Osteoblast (primary cell): ENCODE results near the gene GRB10. TPM values are rescaled to one million over a fixed set of nuclear protein-coding genes. Genes with fewer than 3 reads are reported as not detected.
A peak's percentile ranks its signal among the peaks of the same experiment; 100 is the strongest.

ENCODE experiments used
- DNase-seq: peaks from one replicate; pipeline ENCODE4 v3.0.0; 2011; ENCODE audit warnings: low spot score, mixed read lengths; ENCODE audit not compliant: insufficient read length; ENCODE audit errors: missing footprints
- H2AFZ ChIP-seq: 2 replicates; pipeline ENCODE4 v1.6.0; 2011; ENCODE audit warnings: mild to moderate bottlenecking, low read length
- H3K27ac ChIP-seq: 2 replicates; pipeline ENCODE4 v1.5.1; 2011; ENCODE audit warnings: mild to moderate bottlenecking, low read depth, low read length, moderate library complexity
- H3K27me3 ChIP-seq: 2 replicates; pipeline ENCODE4 v1.6.0; 2012; ENCODE audit warnings: mild to moderate bottlenecking, control low read depth, inconsistent platforms, low read length, moderate library complexity; ENCODE audit not compliant: insufficient read depth
- H3K36me3 ChIP-seq: 2 replicates; pipeline ENCODE4 v1.5.1; 2011; ENCODE audit warnings: mild to moderate bottlenecking, low read length, control low read depth, moderate library complexity; ENCODE audit not compliant: insufficient read depth
- H3K4me1 ChIP-seq: 2 replicates; pipeline ENCODE4 v1.5.1; 2011; ENCODE audit warnings: mild to moderate bottlenecking, low read length, control low read depth, moderate library complexity; ENCODE audit not compliant: insufficient read depth
- H3K4me2 ChIP-seq: 2 replicates; pipeline ENCODE4 v1.6.0; 2011; ENCODE audit warnings: mild to moderate bottlenecking, low read length; ENCODE audit not compliant: insufficient read depth
- H3K4me3 ChIP-seq: fragments of 200-600 bp; sonication (generic); 3 replicates; pipeline ENCODE4 v1.5.1; 2012; ENCODE audit warnings: mild to moderate bottlenecking, low read length, inconsistent platforms; ENCODE audit not compliant: insufficient read depth
- H3K79me2 ChIP-seq: 2 replicates; pipeline ENCODE4 v1.6.0; 2012; ENCODE audit warnings: mild to moderate bottlenecking, low read length, control low read depth, inconsistent platforms; ENCODE audit not compliant: insufficient read depth
- H3K9me3 ChIP-seq: 2 replicates; pipeline ENCODE4 v1.5.1; 2011; ENCODE audit warnings: low read depth, low read length, control low read depth
- H4K20me1 ChIP-seq: 2 replicates; pipeline ENCODE4 v1.6.0; 2012; ENCODE audit warnings: mild to moderate bottlenecking, low read length, control low read depth; ENCODE audit not compliant: insufficient read depth
- total RNA-seq: library from RNA; depleted of rRNA; stranded (reverse); fragments of >200 nt; gene quantifications from 2 replicates; pipeline ENCODE4 v1.2.3, GENCODE V29; 2012
- TF ChIP-seq, protein P1 (sequence below): IDR thresholded peaks from 2 replicates; pipeline ENCODE4 v1.5.1; 2011; ENCODE audit warnings: mild to moderate bottlenecking, low read depth, low read length, moderate library complexity; ENCODE audit errors: extremely low read depth

The GRB10 gene
- total RNA-seq, 1 donor, result 62.6 TPM

DNA sequence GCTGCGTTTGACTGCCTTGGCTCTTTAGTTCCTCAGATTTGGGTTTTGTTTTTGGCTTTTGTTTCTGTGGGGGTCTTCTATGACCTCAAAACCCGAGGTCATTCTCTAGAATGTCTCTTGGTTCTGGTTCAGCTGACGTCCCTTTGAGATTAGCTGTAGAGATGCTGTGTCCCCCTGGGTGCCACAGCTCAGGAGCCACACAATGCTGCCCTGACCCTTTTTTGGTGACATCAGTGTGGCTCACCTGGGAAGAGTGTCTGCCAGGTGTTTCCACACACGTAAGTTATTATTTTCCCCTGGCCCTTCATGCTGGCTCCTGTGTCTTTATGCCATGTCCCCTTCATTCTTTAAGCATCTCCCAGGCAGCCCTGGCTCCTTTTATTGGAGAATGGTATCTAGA is 127.7 kb downstream of the GRB10 start:
- H4K20me1 ChIP-seq, result peaks cover 49% of the 10 kb centered on the region
- H3K4me2 ChIP-seq, result no peak overlapping the region
- no peak overlapping the region for H2AFZ ChIP-seq
- H3K36me3 ChIP-seq, result no peaks in the 10 kb centered on the region
- DNase-seq, result peak; percentile 51
- TF ChIP-seq, protein P1, sequence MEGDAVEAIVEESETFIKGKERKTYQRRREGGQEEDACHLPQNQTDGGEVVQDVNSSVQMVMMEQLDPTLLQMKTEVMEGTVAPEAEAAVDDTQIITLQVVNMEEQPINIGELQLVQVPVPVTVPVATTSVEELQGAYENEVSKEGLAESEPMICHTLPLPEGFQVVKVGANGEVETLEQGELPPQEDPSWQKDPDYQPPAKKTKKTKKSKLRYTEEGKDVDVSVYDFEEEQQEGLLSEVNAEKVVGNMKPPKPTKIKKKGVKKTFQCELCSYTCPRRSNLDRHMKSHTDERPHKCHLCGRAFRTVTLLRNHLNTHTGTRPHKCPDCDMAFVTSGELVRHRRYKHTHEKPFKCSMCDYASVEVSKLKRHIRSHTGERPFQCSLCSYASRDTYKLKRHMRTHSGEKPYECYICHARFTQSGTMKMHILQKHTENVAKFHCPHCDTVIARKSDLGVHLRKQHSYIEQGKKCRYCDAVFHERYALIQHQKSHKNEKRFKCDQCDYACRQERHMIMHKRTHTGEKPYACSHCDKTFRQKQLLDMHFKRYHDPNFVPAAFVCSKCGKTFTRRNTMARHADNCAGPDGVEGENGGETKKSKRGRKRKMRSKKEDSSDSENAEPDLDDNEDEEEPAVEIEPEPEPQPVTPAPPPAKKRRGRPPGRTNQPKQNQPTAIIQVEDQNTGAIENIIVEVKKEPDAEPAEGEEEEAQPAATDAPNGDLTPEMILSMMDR, result no peak
- H3K4me1 ChIP-seq, result peaks cover 32% of the 10 kb centered on the region
- H3K27ac ChIP-seq, result no peak overlapping the region
- no peaks in the 10 kb centered on the region for H3K27me3 ChIP-seq
- peaks cover 10% of the 10 kb centered on the region for H3K79me2 ChIP-seq
- H3K9me3 ChIP-seq, result no peaks in the 10 kb centered on the region
- H3K4me3 ChIP-seq, result no peak overlapping the region

DNA sequence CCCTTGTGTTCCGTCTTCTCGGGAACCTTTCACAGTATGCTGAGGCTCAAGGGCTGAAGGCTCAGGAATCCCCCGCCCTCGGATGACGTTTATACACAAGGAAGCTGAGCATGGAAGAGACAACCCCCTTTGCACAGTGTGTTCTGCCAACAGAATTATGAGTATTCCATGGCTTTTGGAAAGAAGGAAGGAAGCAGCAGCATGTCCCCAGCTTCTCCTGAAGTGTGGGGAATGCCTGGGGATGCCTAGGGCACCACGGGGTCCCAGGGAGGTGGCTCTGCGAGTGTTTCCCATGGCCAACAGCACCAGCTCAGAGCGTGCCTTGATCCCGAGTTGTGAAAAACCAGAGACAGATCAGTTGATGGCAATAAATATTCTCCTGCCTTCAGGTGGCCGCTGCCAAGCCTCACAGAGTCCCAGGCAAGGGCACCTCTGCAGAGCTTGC is 128.7 kb downstream of the GRB10 start:
- H3K36me3 ChIP-seq, result peaks cover 7% of the 10 kb centered on the region
- TF ChIP-seq, protein P1, result no peak
- H3K27ac ChIP-seq, result no peak overlapping the region
- H3K4me2 ChIP-seq, result peak overlapping the region; percentile 28
- H4K20me1 ChIP-seq, result peaks cover 48% of the 10 kb centered on the region
- peaks cover 10% of the 10 kb centered on the region for H3K79me2 ChIP-seq
- no peaks in the 10 kb centered on the region for H3K27me3 ChIP-seq
- peak overlapping the region; percentile 23 for H2AFZ ChIP-seq
- peak; percentile 71 for DNase-seq
- no peaks in the 10 kb centered on the region for H3K9me3 ChIP-seq
- H3K4me1 ChIP-seq, result peaks cover 32% of the 10 kb centered on the region
- H3K4me3 ChIP-seq, result no peak overlapping the region

DNA sequence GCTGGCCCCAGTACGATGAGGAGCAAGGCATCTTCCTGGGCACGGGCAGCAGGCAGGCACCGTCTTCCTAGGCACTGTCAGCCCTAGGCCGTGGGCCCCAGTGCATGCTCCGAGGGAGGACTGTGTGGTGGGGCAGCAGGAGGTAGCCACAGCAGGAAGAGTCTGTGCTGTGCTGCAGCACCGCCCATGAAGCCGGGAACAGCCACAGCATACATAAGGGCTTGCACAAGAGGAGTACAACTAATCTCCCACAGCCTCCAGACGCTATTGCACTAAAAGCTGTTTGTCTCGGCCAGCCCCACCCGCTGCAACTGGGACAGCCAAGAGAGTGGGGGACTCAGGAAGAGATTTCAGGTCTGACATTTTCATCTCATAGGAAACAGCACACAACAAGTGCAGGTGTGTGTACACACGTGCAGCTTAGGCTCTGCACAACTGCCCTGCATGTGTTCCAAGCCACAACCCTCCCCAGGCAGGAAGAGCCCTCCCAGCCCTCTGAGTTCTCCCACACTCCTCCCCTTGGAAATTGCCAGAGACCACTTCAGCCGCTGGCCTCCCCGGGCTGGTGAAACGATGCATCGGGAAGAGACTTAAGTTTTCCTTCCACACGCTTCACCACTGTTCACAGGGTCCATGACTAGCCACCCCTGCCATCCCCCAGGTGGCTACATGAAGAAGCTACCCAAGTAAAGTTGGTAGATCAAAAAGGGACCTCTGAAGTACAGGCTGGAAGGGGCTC is 129.4 kb downstream of the GRB10 start:
- Histone ChIP-seq H3K27ac (peak overlapping the region; percentile 9), H3K4me3 (peak overlapping the region; percentile 23), H3K79me2 (peaks cover 10% of the 10 kb centered on the region), H3K4me1 (peaks cover 32% of the 10 kb centered on the region), H2AFZ (peak overlapping the region; percentile 23), H3K36me3 (peaks cover 10% of the 10 kb centered on the region), H3K27me3 (no peaks in the 10 kb centered on the region), H3K9me3 (no peaks in the 10 kb centered on the region), H3K4me2 (peak overlapping the region; percentile 28), H4K20me1 (peaks cover 50% of the 10 kb centered on the region)
- TF ChIP-seq, protein P1, result no peak
- peak; percentile 80 for DNase-seq

DNA sequence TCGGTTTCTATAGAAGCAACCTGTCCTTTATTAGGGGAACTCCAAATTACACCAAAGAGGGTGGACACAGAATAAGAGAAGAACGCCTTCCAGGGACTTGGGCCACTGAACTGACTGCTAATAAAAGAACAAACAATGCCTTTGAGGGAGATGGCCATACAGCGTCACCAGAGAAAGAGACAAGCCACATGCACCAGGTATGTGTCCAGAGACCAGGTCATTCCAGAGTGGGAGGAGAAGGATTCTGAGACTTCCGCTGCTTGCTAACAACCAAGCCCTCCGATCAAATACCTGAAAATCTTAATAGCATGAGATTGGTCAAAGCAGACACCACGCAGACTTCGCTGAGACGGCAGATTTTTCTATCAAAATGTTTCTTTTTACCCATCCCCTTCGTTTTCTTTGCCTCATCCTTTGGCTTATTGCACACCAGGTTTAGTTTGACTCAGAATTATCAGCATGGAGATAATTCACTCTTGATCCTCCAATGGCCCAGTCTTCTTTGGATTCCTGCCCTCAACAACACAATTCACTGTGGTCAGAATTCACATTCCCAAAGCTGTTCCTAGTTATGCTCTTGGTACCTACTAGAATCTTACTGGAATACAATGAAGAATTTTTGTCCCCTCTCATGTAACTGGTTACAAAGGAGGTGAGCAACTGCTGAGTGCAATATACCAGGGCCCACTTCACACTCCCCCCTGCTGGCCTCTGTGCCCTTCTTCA is 130.1 kb downstream of the GRB10 start:
- H2AFZ ChIP-seq, result no peak overlapping the region
- H3K4me3 ChIP-seq, result no peak overlapping the region
- peaks cover 26% of the 10 kb centered on the region for H3K4me1 ChIP-seq
- peaks cover 10% of the 10 kb centered on the region for H3K36me3 ChIP-seq
- no peaks in the 10 kb centered on the region for H3K27me3 ChIP-seq
- peaks cover 10% of the 10 kb centered on the region for H3K79me2 ChIP-seq
- no peak overlapping the region for H3K27ac ChIP-seq
- no peaks in the 10 kb centered on the region for H3K9me3 ChIP-seq
- peak; percentile 54 for DNase-seq
- H4K20me1 ChIP-seq, result peaks cover 47% of the 10 kb centered on the region
- TF ChIP-seq, protein P1, result no peak
- no peak overlapping the region for H3K4me2 ChIP-seq
